RWPE1 (cell line): Measurements from ENCODE around the gene MAP1B.
"Not testable (repeated sequence)": the region's sequence is repeated elsewhere in the genome, so short reads cannot be mapped to it uniquely, and the experiment has no call there.

ENCODE experiments used
- CTCF ChIA-PET: fragments of 350-600 bp; sonication (Branson Sonifier 250); formaldehyde crosslinking; extraction: SDS; loops from one replicate; lab custom pipeline; 2021; lab: Yijun Ruan, JAX
- POLR2A ChIA-PET: fragments of 400-600 bp; formaldehyde crosslinking; extraction: SDS; loops from one replicate; lab custom pipeline; 2020; ENCODE audit warnings: antibody characterized with exemption; ENCODE audit not compliant: low non-redundant PET; lab: Yijun Ruan, JAX
- DNase-seq: peaks from one replicate; pipeline ENCODE4 v3.0.0; 2012; ENCODE audit warnings: low spot score
- H3K27ac ChIP-seq: fragments of 450-650 bp; 2 replicates; pipeline ENCODE4 v1.5.1; 2017
- TF ChIP-seq, protein P1 (sequence below): fragments of 450-650 bp; conservative IDR thresholded peaks from 2 replicates; pipeline ENCODE4 v1.5.1; 2017; ENCODE audit warnings: low read depth, mild to moderate bottlenecking

MAP1B gene

DNA sequence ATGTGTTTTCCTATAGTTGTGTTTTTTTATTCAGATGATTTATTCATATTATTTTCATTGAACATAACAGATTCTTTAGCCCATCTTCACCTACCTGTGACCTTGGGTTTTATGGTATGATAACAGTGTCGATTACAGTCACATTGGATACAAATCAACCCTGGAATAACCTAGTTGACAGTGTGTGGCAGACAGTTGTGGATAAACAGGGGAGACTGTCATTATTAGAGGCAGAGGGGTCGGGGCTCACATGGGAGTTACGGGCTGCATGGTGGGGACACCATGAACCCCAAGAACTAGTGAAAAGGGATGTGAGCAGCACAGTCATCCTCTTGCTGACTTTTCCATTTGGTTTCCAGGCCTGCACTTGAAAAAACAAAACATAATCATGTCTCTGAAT is 29.9 kb upstream of the MAP1B start:
- POLR2A ChIA-PET: no interaction called here
- no peak overlapping the region for H3K27ac ChIP-seq
- CTCF ChIA-PET: no interaction called here
- TF ChIP-seq, protein P1, sequence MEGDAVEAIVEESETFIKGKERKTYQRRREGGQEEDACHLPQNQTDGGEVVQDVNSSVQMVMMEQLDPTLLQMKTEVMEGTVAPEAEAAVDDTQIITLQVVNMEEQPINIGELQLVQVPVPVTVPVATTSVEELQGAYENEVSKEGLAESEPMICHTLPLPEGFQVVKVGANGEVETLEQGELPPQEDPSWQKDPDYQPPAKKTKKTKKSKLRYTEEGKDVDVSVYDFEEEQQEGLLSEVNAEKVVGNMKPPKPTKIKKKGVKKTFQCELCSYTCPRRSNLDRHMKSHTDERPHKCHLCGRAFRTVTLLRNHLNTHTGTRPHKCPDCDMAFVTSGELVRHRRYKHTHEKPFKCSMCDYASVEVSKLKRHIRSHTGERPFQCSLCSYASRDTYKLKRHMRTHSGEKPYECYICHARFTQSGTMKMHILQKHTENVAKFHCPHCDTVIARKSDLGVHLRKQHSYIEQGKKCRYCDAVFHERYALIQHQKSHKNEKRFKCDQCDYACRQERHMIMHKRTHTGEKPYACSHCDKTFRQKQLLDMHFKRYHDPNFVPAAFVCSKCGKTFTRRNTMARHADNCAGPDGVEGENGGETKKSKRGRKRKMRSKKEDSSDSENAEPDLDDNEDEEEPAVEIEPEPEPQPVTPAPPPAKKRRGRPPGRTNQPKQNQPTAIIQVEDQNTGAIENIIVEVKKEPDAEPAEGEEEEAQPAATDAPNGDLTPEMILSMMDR: no peak
- no peak for DNase-seq

DNA sequence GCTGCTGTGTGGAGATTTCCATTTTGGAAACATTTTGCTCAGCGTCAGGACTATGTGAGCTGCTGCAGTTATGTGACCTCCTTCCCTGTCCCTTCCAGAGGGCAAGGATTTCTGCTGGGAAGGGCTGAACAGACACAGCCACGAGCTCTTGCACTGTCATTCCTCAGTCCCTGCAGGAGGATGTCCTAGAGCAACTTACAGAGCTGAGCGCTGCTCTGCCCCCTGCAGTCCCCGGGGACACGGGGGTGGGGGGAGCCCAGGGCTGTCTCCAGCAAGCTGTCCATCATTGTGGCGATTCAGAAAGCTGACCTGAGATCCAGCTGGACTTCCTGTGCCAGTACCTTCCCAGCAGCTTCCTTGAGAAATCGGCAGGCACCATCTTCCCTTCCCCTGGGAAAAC is 28.0 kb upstream of the MAP1B start:
- ChIA-PET POLR2A (interaction anchor here (0.5 kb wide), 1 partner anchor 17 kb away, joined by 4 read pairs; no protein-coding TSS in a partner anchor), CTCF (interaction anchor here (0.6 to 0.9 kb wide), 2 partner anchors 12 to 296 kb away, joined by 3 to 4 read pairs; no protein-coding TSS in a partner anchor)
- no peak overlapping the region for H3K27ac ChIP-seq
- no peak for DNase-seq
- TF ChIP-seq, protein P1: no peak

DNA sequence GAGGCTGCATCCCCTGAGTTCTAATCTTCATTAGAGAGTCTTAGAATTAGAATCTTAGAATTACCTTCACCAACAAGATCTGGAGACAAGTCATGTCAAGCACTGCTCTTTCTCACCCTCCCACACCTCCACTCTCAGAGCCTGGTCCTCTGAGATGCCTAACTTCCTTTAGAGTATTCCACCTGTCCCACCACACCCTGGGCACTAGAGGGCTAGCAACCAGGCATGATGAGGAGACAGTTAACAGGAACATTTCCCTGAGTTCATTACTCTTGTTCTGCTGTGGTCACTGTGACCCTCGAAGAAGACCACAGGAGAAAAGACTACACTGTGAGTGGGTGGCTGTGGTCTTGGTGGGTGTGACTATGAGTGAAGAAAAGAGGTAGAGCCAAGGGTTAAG is 25.2 kb upstream of the MAP1B start:
- H3K27ac ChIP-seq: no peak overlapping the region
- POLR2A ChIA-PET: no interaction called here
- DNase-seq: no peak
- TF ChIP-seq, protein P1: no peak
- CTCF ChIA-PET: interaction anchor here (0.7 to 1.3 kb wide), 2 partner anchors 11 to 306 kb away, joined by 3 read pairs; no protein-coding TSS in a partner anchor

DNA sequence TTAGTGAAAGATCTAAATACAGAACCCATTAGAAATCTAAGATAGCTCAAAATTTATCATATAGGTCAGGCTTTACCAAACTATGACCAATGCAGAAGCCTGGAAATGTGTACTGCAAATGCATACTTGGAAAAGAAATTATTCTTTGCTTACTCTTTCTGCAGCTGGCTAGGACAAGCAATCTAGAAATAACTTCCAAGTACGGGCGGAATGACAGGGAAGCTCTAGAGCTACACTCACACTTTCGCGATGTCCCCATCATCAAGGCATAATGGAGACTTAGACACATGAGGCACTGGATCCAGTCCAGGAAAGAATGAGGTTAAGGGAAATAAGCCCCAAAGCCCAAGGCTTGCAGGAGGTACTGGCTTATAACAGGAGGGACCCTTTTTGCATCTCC is 22.4 kb upstream of the MAP1B start:
- ChIA-PET POLR2A (no interaction called here), CTCF (no interaction called here)
- TF ChIP-seq, protein P1: no peak
- H3K27ac ChIP-seq: no peak overlapping the region
- DNase-seq: no peak

DNA sequence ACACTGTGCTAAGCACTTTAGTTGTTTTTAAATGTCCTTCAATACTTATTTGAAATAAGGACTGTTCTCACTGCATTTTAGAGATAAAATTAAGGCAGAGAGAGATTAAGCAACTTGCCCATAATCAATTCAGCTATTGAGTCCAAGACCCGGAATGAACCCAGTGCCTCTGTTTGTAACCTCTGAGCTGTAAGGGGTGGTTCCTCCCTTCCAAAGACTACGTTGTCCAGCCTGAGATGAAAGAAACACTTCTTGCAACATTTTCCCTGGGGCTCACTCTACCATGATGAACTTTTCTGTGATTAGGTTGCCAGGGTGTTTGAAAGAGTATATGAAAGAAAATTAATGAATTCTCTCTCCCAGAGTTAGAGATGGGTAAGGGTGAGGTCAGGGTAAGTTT is 22.0 kb upstream of the MAP1B start:
- no peak overlapping the region for H3K27ac ChIP-seq
- DNase-seq: no peak
- TF ChIP-seq, protein P1: no peak
- CTCF ChIA-PET: no interaction called here
- POLR2A ChIA-PET: no interaction called here

DNA sequence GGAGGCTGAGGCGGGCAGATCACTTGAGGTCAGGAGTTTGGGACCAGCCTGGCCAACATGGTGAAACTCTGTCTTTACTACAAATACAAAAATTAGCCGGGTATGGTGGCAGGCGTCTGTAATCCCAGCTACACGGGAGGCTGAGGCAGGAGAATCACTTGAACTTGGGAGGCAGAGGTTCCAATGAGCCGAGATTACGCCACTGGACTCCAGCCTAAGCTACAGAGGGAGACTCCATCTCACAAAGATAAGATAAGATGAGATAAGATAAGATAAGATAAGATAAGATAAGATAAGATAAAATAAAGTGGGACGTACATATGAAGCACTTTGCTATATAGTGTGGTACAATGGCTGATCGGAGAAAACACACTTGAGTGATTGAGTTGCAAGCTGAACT is 17.6 kb upstream of the MAP1B start:
- DNase-seq, H3K27ac ChIP-seq, POLR2A ChIA-PET, CTCF ChIA-PET: not testable (repeated sequence)

DNA sequence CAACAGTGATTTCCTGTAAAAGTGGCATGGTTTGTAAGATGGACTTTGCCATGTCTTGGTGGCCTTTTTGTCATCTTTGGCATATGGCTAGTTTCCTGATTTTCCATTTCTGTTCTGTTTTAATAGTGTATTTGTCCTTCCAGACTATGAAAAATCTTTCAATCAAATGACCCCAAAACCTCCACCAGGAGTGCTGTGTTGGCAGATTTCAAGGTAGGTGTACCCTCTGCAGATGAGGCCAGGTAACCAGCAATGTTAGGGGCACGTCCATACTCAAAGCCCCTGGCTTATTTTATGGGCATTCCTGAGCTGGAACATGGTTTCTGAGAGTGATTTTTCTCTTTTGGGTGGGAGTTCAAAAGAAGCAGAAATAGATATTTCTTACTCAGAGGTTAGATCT is 15.2 kb upstream of the MAP1B start:
- CTCF ChIA-PET: interaction anchor here (1.0 kb wide), 1 partner anchor 12 kb away, joined by 3 read pairs; no protein-coding TSS in a partner anchor
- no peak for DNase-seq
- TF ChIP-seq, protein P1: no peak
- no peak overlapping the region for H3K27ac ChIP-seq
- POLR2A ChIA-PET: no interaction called here
